ENCODE measurements around the gene RASA4B. TPM values are rescaled to one million over a fixed set of nuclear protein-coding genes. Genes with fewer than 3 reads are reported as not detected.
"Not testable (repeated sequence)": the region's sequence is repeated elsewhere in the genome, so short reads cannot be mapped to it uniquely, and the experiment has no call there.

Gene RASA4B
- total RNA-seq: 1 to 10 TPM; 4.3 to 7.5 TPM

GRCh38 chr7:102517550-102518147 is at the start of gene RASA4B:
Gene RASA4B, minus strand, starts transcription at chr7:102517777. Its CDS starts 67 bp downstream, at chr7:102517710.
- H3K27ac ChIP-seq, H3K27me3 ChIP-seq, H3K4me1 ChIP-seq, H3K36me3 ChIP-seq, H3K9me3 ChIP-seq: not testable (repeated sequence)
- peak within 1 kb of the TSS; percentile 19 to 38 for H3K4me3 ChIP-seq
- DNase-seq (ENCODE audit: low spot score): peak; percentile 36

GRCh38 chr7:102550808-102551422 is 33.3 kb upstream of the RASA4B start, which contains the start of gene SPDYE2:
Gene SPDYE2, plus strand, starts transcription at chr7:102551226. Its CDS starts 2,030 bp downstream, at chr7:102553256.
- not testable (repeated sequence) for H3K9me3 ChIP-seq; H3K4me3 ChIP-seq; DNase-seq (ENCODE audit: low spot score); H3K27ac ChIP-seq; H3K27me3 ChIP-seq; H3K36me3 ChIP-seq; H3K4me1 ChIP-seq

GRCh38 chr7:102546353-102546752 is 28.8 kb upstream of the RASA4B start:
- not testable (repeated sequence) for H3K27ac ChIP-seq; H3K9me3 ChIP-seq; DNase-seq (ENCODE audit: low spot score); H3K4me3 ChIP-seq; H3K36me3 ChIP-seq; H3K4me1 ChIP-seq; H3K27me3 ChIP-seq

- DNase-seq (ENCODE audit: low spot score); H3K4me1 ChIP-seq; H3K27ac ChIP-seq; H3K9me3 ChIP-seq; H3K4me3 ChIP-seq; H3K27me3 ChIP-seq; H3K36me3 ChIP-seq: not testable (repeated sequence)
Observed at GRCh38 chr7:102545288-102545687, 27.7 kb upstream of the RASA4B start.

GRCh38 chr7:102544372-102544771 is 26.8 kb upstream of the RASA4B start:
- not testable (repeated sequence) for DNase-seq (ENCODE audit: low spot score); H3K36me3 ChIP-seq; H3K4me3 ChIP-seq; H3K4me1 ChIP-seq; H3K9me3 ChIP-seq; H3K27me3 ChIP-seq; H3K27ac ChIP-seq

- not testable (repeated sequence) for H3K36me3 ChIP-seq; H3K27me3 ChIP-seq; H3K9me3 ChIP-seq; H3K4me1 ChIP-seq; DNase-seq (ENCODE audit: low spot score); H3K4me3 ChIP-seq; H3K27ac ChIP-seq
Observed at GRCh38 chr7:102543596-102543995, 26.0 kb upstream of the RASA4B start, which contains the start of gene UPK3BL2. Gene UPK3BL2, minus strand, starts transcription at chr7:102543696. Its CDS starts 60 bp downstream, at chr7:102543636.

GRCh38 chr7:102542771-102543170 is 25.2 kb upstream of the RASA4B start:
- DNase-seq (ENCODE audit: low spot score); H3K36me3 ChIP-seq; H3K9me3 ChIP-seq; H3K4me1 ChIP-seq; H3K27ac ChIP-seq; H3K27me3 ChIP-seq; H3K4me3 ChIP-seq: not testable (repeated sequence)

- not testable (repeated sequence) for DNase-seq (ENCODE audit: low spot score); H3K27me3 ChIP-seq; H3K9me3 ChIP-seq; H3K27ac ChIP-seq; H3K4me1 ChIP-seq; H3K36me3 ChIP-seq; H3K4me3 ChIP-seq
Observed at GRCh38 chr7:102542083-102542482, 24.5 kb upstream of the RASA4B start.

GRCh38 chr7:102540604-102541003 is 23.0 kb upstream of the RASA4B start:
- not testable (repeated sequence) for H3K27ac ChIP-seq; DNase-seq (ENCODE audit: low spot score)

GRCh38 chr7:102535062-102535615 is 17.6 kb upstream of the RASA4B start:
- H3K36me3 ChIP-seq; DNase-seq (ENCODE audit: low spot score); H3K4me1 ChIP-seq; H3K4me3 ChIP-seq; H3K27ac ChIP-seq; H3K9me3 ChIP-seq; H3K27me3 ChIP-seq: not testable (repeated sequence)

More at GRCh38 chr7:102540604-102541003, 23.0 kb upstream of the RASA4B start:
- H3K27me3 ChIP-seq, H3K4me1 ChIP-seq, H3K4me3 ChIP-seq, H3K36me3 ChIP-seq, H3K9me3 ChIP-seq: not testable (repeated sequence)

- not testable (repeated sequence) for H3K9me3 ChIP-seq; H3K4me1 ChIP-seq; H3K36me3 ChIP-seq; H3K27me3 ChIP-seq; H3K4me3 ChIP-seq; H3K27ac ChIP-seq; DNase-seq (ENCODE audit: low spot score)
Observed at GRCh38 chr7:102532127-102532526, 14.6 kb upstream of the RASA4B start.

GRCh38 chr7:102531583-102531982 is 14.0 kb upstream of the RASA4B start:
- not testable (repeated sequence) for H3K4me3 ChIP-seq; H3K9me3 ChIP-seq; H3K36me3 ChIP-seq; H3K27me3 ChIP-seq; H3K4me1 ChIP-seq; DNase-seq (ENCODE audit: low spot score); H3K27ac ChIP-seq

GRCh38 chr7:102527822-102528793 is 10.5 kb upstream of the RASA4B start:
- H3K27ac ChIP-seq; H3K4me1 ChIP-seq; H3K9me3 ChIP-seq; DNase-seq (ENCODE audit: low spot score); H3K4me3 ChIP-seq; H3K27me3 ChIP-seq; H3K36me3 ChIP-seq: not testable (repeated sequence)

GRCh38 chr7:102527182-102527581 is 9.6 kb upstream of the RASA4B start:
- not testable (repeated sequence) for H3K36me3 ChIP-seq; H3K4me1 ChIP-seq; H3K4me3 ChIP-seq; H3K27me3 ChIP-seq; H3K27ac ChIP-seq; DNase-seq (ENCODE audit: low spot score); H3K9me3 ChIP-seq
